ENCODE measurements around the gene ZNF787. TPM values are rescaled to one million over a fixed set of nuclear protein-coding genes. Genes with fewer than 3 reads are reported as not detected.
"Not testable (repeated sequence)": the region's sequence is repeated elsewhere in the genome, so short reads cannot be mapped to it uniquely, and the experiment has no call there.

Gene ZNF787
- total RNA-seq, 2 donors from 2014 or later = 19.0 to 24.7 TPM

DNA sequence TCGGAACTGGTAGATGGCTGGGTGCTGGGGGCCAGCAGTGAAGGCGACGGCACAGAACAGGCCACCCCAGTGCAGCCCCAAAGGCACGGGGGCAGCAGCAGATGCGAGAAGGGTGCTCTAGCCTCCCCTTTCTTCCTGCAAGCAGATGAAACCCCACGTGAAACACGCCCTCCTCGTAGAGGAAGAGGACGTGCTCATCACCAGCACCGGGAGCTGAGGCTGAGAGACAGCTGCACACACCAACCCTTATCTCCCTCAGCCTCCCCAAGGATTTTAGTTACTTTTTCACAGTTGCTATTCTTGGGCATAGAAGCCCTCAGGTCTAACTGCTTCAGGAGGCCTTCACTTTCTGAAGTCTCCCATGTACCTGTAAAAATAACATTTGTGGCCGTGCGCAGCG is 11.9 kb downstream of the ZNF787 start:
- intact Hi-C loops (cut with DNase I) = no loop called here
- no peak for DNase-seq (ENCODE audit: low spot score)

DNA sequence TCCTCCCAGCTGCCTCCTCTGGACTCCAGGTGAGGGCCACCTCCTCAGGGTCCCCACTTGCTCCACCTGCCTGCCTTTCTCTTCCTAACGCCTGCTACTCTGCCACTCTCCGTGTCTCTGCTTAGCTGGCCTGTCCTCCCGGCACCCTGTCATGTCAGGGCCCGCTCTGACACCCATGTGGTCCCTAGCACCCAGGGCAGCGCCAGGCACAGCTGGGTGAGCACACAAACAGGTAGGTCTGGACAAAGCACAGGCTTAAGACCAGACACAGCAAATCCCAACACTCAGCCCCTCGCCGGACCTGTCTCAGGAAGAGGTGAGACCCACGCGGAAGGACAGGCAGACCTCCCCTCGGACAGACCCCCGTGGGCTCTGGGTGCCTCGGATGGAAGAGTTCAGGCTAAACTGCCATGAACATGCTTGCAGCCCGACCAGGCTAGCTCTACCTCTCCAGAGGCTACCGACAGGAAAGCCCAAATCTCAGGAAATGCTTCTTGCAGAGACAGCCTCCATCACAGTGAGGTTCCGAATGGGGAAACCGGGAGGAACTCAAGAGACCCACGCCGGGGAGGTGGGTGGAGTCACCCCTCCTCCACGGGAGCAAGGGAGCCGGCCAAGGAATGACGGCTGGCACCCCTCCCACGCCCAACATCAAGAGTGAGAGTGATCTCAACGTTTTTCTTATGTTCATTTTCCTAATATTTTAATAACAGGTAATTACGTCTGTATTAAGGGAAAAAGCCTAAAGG is 12.5 kb downstream of the ZNF787 start:
- DNase-seq (ENCODE audit: low spot score) = no peak
- intact Hi-C loops (cut with DNase I) = no loop called here

DNA sequence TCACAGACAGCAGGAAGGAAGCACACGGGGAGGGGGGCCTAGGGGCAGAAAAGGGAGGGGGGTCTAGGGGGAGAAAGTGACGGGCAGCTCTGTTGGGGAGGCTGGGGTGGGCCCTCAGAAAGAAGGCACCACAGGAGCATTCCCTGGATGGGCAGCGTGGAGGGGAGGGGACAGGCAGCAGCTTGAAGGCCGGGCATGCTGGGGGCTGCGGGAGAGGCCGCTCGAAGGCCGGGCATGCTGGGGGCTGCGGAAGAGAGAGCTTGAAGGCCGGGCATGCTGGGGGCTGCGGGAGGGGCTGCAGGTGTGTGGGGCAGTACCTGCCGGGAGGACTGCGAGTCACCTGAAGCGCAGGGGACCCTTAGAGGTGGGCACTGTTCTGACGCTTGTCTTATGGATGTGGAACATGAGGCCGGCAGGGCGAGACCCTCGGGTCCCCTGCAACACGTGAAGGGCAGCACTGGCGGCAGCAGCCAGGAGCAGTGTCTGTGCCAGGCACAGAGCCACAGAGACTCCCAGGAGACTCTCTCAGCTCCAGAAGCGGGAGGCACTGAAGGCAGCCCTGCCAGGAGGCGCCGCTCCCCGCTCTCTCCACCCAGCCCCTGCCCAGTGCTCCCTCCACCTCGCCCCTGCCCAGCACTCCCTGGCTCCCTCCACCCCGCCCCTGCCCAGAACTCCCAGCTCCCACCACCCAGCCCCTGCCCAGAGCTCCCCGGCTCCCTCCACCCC is 13.3 kb downstream of the ZNF787 start:
- intact Hi-C loops (cut with DNase I) = no loop called here
- DNase-seq (ENCODE audit: low spot score) = no peak

DNA sequence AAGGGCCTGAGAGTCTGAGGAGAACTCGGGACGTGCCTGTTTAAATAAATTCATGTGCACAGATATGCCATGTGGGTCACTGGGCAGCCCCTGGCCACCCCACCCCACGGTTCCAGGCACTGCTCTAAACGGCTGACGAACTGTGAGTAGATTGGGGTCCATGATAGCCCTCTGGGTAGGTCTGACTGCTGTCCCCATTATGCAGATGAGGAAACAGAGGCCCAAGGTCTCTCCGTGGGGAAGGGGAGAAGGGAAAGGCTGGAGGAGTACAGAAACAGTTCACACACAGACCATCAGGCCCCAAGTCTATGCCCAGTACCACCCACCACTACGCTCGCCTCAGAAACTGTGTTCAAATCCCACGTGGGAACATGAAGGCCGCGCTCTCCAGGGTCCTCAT is 14.1 kb downstream of the ZNF787 start:
- no peak for DNase-seq (ENCODE audit: low spot score)
- intact Hi-C loops (cut with DNase I) = no loop called here

DNA sequence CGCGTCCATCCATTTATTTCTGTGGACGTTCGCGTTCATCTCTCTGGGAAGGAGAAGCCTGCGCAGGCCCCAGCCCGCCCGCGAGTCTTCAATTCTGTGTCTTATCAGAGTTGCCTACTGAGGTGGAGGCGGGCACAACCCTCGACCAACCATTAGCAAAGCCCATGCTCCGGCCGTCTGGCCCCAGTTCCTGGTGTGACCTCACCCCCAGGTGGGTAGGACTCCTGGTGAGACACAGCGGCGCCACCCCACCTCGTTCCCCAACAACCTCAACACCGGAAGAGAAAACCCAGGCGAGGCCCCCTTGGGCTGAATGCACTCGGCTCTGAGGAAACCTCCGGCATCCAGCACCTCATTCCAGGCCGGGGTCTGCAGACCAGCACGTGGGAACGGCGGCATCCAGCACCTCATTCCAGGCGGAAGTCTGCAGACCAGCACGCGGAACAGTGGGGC is 14.7 kb downstream of the ZNF787 start:
- intact Hi-C loops (cut with DNase I) = no loop called here

DNA sequence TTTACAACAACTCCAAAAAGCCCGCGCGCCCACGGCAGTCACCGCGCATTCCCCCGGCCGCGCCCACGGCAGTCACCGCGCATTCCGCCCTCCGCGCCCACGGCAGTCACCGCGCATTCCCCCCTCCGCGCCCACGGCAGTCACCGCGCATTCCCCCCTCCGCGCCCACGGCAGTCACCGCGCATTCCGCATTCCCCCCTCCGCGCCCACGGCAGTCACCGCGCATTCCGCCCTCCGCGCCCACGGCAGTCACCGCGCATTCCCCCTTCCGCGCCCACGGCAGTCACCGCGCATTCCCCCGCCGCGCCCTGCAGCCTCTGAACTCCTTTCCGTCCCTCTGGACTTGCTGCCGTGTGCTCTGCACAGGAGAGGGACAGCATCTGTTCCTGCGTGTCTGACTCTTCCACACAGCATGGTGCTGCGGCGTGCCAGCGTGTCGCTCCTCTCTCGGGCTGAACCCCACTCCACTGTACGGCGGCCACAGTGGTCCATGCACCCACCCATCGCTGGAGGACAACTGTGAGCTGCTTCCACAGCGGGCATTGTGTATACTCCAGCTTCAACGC is 15.2 kb downstream of the ZNF787 start:
- intact Hi-C loops (cut with DNase I); DNase-seq (ENCODE audit: low spot score): not testable (repeated sequence)

More for the DNA sequence above, 14.7 kb downstream of the ZNF787 start:
- DNase-seq (ENCODE audit: low spot score) = no peak

DNA sequence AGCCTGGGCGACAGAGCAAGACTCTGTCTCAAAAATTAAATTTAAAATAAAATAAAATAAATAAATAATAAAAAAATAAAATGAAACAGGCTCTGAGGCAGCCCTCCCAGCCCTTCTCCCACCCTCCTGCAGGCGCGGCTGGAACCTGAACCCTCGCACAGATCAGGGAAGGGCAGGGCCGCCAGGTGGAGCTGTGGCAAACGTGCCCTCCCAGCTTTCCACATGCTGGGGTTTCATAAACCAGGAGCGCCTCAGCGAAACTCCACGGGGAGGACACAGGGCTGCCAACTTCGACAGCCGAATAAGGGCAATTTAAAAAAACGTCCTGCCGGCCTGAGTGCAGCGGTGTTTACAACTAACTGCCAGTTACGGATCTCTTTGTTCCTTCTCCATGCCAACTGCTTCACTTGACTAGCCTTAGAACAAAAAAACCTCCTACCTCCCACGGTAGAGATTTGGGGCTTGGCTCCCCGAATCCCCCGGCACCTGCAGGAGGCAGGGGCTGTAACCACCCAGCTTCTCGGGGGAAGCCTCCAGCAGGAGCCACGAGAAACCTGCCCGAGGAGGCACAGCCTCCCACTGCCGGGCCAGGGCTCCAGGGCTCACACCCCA is 15.9 kb downstream of the ZNF787 start:
- DNase-seq (ENCODE audit: low spot score) = peak; percentile 91
- intact Hi-C loops (cut with DNase I) = no loop called here

DNA sequence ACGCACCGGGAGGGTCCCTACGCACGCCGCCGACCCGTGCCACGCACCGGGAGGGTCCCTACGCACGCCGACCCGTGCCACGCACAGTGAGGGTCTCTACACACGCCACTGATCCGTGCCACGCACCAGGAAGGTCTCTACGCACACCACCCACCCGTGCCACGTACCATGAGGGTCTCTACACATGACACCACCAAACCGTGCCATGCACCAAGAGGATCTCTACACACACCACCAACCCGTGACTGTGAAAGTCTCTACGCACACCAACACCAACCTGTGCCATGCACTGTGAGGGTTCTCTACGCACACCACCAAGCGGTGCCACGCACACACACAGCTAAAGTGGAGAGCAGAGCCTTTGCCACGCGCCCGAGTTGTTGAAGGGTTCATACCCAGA is 16.7 kb downstream of the ZNF787 start:
- no peak for DNase-seq (ENCODE audit: low spot score)
- intact Hi-C loops (cut with DNase I) = no loop called here

DNA sequence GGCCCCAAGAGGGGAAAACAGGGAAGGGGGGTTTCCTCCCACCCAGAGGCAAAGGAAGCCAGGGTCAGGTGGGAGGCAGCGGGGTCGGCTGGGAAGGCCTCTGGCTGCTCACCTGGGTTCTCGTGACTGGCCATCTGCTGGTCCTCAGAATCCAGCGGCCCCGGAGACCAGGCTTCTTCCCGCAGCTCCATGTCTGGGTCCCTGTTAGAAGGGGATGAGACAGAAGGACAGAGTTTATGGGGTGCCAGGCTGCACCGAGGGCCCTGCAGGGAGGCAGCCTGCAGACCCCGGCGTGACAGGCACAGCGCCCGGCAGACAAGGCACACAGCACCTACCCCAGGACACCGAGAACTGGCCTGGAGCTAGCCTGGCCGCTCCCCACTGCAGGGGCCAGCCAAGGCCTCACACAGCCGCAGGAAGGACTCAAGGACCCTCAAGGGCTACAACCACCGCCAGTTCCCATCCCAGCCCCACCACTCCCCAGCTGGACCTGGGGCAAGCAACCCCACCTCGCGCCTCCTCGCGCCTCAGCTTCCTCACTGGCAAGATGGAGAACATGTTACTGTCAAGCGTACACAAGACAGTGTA is 18.0 kb downstream of the ZNF787 start:
- DNase-seq (ENCODE audit: low spot score) = no peak
- intact Hi-C loops (cut with DNase I) = no loop called here

DNA sequence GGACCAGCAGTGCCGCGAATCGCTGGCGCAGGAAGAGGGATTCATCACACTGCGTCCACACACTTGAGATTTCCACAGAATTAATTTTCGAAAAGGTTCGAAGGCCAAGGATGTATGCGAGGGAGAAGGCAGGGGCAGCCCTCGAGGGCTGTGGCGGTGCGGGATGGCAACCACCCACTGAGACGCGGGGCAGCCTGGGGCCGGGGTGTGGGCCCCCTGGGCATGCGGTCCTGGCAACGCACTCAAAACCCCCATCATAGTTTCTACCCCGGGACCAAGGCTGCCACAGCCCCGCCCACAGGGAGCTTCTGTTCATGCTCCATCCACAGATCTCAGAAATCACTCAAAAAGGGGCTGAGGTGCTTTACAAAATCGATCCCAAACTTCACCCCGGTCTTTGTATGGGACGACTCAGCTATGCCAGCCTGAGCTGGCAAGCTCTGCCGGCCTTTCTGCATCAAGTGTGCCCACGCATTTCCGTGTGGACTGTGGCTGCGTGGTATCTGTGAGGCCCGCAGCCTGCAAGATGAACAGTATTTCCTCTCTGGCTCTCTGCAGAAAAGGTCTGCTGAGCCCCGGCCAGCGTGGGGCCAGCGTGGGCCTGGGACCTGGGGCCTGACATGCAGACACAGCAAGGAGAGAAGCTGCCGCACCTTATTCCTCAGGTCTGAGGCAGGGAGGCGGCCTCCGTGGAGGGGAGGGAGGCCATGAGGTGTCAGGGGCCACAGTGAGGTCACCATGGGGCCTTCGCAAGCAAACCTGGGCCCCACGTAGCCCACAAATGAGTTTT is 19.2 kb downstream of the ZNF787 start:
- intact Hi-C loops (cut with DNase I) = no loop called here
- no peak for DNase-seq (ENCODE audit: low spot score)

DNA sequence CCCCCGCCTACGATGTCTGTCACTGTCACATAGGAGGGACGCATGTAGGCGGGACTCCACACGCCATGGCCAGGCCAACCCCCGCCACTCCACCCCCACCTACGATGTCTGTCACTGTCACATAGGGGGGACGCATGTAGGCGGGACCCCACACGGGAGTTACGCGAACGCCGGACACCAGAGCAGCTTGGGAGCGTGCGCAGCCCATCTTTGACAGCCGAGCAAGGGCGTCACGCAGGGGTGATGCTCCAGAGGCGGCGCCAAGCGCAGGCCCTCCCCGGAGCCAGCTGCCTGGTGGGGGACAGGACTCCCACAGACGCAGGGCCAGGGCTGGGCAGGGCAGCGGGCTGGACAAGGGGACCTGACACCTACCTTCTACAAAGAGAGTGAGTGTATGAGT is 20.0 kb downstream of the ZNF787 start:
- intact Hi-C loops (cut with DNase I) = no loop called here

DNA sequence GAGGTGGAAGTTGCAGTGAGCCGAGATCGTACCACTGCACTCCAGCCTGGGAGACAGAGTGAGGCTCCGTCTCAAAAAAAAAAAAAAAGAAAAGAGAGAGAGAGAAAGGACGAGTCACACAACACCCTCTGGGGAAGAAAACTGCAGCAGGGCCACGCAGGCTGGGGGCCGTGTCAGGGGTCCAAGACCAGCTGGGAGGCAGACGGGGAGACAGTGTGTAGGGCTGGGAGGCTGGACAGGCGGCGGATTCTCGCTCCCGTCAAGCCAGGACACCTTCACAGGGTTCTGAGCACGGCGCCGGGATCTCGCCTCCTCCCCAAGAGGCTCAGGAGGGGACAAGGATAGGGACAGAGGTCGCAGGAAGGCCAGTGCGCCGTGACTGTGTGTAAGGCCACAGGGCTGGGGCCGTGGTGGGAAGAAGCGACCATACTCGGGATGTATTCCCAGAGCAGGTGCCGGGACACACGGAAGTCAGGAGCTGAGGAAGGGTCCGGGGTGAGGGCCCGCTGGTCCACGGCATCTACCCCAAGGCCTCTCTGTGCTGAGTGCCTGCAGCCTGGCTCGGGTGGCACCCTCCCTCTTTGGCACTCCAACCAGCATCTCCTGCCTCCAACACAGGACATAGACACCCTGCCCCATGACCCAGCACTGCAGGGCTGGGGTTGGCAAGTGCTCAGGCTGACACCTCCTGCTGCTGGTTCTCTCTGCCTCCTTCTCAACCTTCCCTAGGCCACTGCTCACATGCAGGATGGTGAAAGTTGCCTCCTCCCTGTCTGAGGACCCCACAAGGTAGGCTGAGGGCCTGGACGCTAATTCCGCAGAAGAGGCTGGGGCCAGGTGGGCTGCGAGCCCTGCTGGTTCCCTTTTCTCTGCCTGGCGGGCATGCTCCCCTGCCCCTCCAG is 21.2 kb downstream of the ZNF787 start:
- intact Hi-C loops (cut with DNase I) = no loop called here
- no peak for DNase-seq (ENCODE audit: low spot score)

More for the DNA sequence above, 20.0 kb downstream of the ZNF787 start:
- no peak for DNase-seq (ENCODE audit: low spot score)

DNA sequence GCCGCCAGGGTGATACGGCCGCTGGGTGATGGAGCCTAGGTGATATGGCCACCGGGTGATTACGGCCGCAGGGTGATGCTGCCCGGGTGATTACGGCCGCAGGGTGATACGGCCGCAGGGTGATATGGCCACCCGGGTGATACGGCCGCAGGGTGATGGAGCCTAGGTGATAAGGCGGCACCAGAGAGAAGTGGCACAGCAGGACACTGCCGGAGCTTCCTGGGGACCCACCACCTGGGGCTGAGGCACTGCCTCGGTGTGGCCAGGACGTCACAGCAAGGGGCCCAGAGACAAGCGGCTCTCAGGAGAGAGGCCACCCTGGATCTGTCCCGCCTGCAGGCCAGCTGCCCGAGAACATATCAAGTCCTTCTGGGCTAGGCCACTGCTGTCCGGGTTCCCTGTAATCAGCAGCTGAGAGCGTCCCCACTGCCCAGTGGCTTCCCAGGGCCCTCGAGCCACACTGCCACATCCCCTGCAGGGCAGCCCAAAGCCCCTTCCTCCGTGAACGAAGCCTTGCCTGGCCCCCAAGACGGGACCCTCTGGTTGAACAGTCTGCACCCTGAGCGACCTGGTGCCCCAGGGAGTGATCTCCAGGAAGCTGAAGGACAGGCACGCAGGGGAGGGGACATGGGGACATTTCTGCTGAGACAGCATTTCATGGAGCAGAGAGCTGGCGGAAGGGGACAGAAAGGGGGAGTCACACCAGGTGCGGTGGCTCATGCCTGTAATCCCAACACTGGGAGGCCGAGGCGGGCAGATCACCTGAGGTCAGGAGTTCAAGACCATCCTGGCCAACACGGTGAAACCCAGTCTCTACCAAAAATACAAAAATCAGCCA is 22.1 kb downstream of the ZNF787 start:
- intact Hi-C loops (cut with DNase I) = no loop called here
- no peak for DNase-seq (ENCODE audit: low spot score)

DNA sequence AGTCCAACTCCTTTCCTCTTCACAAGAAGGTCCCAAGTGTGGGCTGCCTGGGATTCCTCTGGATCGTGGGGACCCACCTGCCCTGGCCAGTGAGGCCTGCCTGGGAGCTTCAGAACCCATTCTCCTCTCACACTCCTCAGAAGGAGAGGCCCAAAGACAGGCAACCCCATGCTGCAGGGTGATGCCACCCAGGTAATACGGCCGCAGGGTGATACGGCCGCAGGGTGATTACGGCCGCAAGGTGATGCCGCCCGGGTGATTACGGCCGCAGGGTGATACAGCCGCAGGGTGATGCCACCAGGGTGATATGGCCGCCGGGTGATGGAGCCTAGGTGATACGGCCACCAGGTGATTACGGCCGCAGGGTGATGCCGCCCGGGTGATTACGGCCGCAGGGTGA is 22.9 kb downstream of the ZNF787 start:
- intact Hi-C loops (cut with DNase I); DNase-seq (ENCODE audit: low spot score): not testable (repeated sequence)

DNA sequence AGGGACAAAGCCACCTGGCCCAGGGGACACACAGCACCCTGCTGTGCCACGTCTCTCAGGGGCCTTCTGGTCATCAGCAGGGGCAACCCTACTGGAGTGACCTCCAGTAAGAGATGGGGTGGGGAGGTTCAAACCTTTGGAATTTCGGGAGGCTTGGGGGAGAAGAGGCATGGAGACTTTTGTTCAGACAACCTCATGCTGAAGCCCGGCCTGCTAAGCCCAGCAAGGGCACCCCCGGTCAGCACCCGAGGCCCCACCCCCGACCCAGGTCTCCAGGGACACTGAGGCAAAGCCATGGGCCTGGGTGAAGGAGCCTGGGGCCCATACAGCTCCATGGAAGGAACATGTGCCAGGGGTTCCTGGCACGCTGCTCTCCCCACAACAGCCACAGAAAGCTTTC is 23.3 kb downstream of the ZNF787 start:
- DNase-seq (ENCODE audit: low spot score) = no peak
- intact Hi-C loops (cut with DNase I) = no loop called here

DNA sequence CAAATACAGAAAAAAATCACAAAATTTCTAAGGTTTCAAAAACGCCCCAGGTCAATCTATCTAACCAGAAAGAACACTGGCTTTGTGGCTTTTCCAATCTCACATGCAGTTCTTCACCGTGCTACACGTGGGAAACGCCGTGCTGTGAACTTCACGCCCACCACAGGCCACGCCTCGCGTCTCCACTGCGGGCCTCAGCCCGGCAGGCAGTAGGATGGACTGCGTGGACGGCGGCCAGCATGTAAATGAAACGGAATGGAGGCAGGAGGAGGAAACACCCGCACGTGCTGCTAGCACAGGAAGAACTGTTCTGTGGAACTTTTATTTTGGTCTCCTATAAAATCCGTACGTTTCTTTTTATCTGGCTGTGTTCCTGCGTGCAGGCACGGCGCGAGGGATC is 23.8 kb downstream of the ZNF787 start:
- intact Hi-C loops (cut with DNase I) = no loop called here
- no peak for DNase-seq (ENCODE audit: low spot score)

DNA sequence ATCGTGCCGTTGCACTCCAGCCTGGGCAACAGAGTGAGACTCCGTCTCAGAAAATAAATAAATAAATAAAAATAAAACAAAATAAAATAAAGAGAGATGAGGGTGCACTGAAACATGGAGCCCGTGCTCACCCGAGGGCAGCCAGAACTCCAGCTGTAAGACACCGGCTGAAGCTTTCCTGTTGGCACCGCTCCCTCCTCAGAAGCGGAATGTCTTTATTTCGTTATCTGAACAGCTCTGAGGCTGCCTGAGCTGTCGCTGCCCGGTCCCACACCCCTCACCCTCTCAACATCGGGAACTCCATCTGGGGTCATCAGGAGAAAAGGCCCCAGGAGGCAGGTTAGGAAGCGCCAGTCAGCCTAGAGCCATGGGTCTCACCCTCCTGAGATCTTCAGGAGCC is 24.4 kb downstream of the ZNF787 start:
- no peak for DNase-seq (ENCODE audit: low spot score)
- intact Hi-C loops (cut with DNase I) = no loop called here
